ENCODE data around the gene SIRT3. TPM values are rescaled to one million over a fixed set of nuclear protein-coding genes. Genes with fewer than 3 reads are reported as not detected.
A peak's percentile ranks its signal among the peaks of the same experiment; 100 is the strongest.
"Not testable (repeated sequence)": the region's sequence is repeated elsewhere in the genome, so short reads cannot be mapped to it uniquely, and the experiment has no call there.

SIRT3 gene
- total and polyA plus RNA-seq, 2 of the 13 experiments (the other 11 are each of a cell fraction or from before 2014, with no cell fraction given): 15.1 to 18.2 TPM

DNA sequence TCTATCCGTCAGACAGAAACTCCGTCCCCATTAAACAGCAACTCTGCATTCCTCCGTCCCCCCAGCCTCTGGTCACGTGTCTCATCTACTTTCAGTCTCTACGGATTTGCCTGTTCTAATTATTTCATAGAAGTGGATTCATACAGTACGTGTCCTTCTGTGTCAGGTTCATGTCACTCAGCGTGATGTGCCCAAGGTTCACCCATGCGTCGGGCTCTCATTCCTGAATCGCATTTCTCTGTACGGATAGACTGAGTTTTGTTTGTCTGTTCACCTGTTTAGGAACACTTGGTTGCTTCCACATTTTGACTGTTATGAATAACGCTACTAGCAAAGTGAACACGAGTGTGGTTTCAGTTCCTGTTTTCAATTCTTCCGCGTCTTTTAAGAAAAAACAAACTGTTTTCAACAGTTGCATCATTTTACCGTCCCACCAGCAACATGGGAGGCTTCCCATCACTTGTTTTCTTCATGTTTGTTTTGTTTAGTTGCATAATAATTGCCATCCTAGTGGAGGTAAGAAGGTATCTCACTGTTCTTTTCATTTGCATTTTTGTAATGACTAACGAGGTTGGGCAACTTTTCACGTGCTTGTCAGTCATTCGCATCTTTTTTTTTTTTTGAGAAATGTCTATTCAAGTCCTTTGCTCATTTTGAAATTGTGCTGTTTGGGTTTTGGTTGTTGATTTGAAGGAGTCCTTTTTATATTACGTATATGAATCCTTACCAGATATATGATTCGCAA lies 33.2 kb upstream of the SIRT3 start (continued):
- TF ChIP-seq UBTF (CRISPR knock-in tag; IDR thresholded peaks at IDR 0.05): no peak
- TF ChIP-seq, protein P1, sequence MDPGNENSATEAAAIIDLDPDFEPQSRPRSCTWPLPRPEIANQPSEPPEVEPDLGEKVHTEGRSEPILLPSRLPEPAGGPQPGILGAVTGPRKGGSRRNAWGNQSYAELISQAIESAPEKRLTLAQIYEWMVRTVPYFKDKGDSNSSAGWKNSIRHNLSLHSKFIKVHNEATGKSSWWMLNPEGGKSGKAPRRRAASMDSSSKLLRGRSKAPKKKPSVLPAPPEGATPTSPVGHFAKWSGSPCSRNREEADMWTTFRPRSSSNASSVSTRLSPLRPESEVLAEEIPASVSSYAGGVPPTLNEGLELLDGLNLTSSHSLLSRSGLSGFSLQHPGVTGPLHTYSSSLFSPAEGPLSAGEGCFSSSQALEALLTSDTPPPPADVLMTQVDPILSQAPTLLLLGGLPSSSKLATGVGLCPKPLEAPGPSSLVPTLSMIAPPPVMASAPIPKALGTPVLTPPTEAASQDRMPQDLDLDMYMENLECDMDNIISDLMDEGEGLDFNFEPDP (CRISPR knock-in tag; conservative IDR thresholded peaks at IDR 0.05): no peak
- TF ChIP-seq ZMAT3 (CRISPR knock-in tag; conservative IDR thresholded peaks at IDR 0.05): no peak
- TF ChIP-seq ZNF629 (CRISPR knock-in tag; conservative IDR thresholded peaks at IDR 0.05): no peak
- TF ChIP-seq ATAD3A (CRISPR knock-in tag; IDR thresholded peaks at IDR 0.05): no peak
- no peak for TF ChIP-seq STAG1 (CRISPR knock-in tag; IDR thresholded peaks at IDR 0.05)

- H3K36me3 ChIP-seq (replicated peaks in 1 of 2; ENCODE audit: control insufficient read depth in 1 of 2, insufficient read depth in 2 of 2, low read length in 2 of 2); H3K79me2 ChIP-seq (ENCODE audit: insufficient read depth, low read length); intact Hi-C loops (cut with micrococcal nuclease; ENCODE audit: unreplicated experiment); CTCF ChIA-PET (ENCODE audit: low intra/inter-chr PET ratio, low total read pairs); BruUV-seq (replicated peaks); H4K20me1 ChIP-seq (ENCODE audit: insufficient read depth, low read length); H3K9me3 ChIP-seq (ENCODE audit: low read length); FAIRE-seq; H3K27ac ChIP-seq (ENCODE audit: extremely low read length, insufficient read depth, low read length); in situ Hi-C loops (cut with HindIII; ENCODE audit: extremely low pct_ligation_motif_present, low pct_unique_long_range_greater_than_20kb): not testable (repeated sequence)
- Histone ChIP-seq H3K4me3 (replicated peaks in 1 of 3; ENCODE audit: insufficient read depth in 1 of 3, low read depth in 2 of 3, low read length in 3 of 3) (peak overlapping the region; percentile 24 to 60 (median 29); a peak in 5 of 6 replicates), H3K9ac (ENCODE audit: insufficient read depth, low read depth, low read length) (0 out of 2 replicates have a peak overlapping the region, but pooled peaks have one; percentile 20), H3K27me3 (ENCODE audit: control insufficient read depth in 1 of 2, insufficient read depth in 2 of 2, low read length in 2 of 2) (peaks cover 0 to 29% of the 10 kb centered on the region in 2 experiments; a peak in 3 of 5 replicates), H3K4me1 (ENCODE audit: insufficient read depth, low read length) (peaks cover 45% of the 10 kb centered on the region), H2AFZ (ENCODE audit: low read length) (peak overlapping the region; percentile 75), H3K4me2 (ENCODE audit: low read depth, low read length) (peak overlapping the region; percentile 76)
- ATAC-seq (peak; percentile 86), DNase-seq (ENCODE audit: low spot score) (peak; percentile 30)
- WGBS (ENCODE audit: low lambda C conversion rate): 4% methylated on average over 16 of the region's 16 CpGs
- POLR2A ChIA-PET: interaction anchor here (0.8 to 1.8 kb wide), 8 partner anchors 18 to 128 kb away, joined by 3 to 9 read pairs (median 3); partner anchors contain the start of genes BET1L and RIC8A
- TF ChIP-seq, protein P2, sequence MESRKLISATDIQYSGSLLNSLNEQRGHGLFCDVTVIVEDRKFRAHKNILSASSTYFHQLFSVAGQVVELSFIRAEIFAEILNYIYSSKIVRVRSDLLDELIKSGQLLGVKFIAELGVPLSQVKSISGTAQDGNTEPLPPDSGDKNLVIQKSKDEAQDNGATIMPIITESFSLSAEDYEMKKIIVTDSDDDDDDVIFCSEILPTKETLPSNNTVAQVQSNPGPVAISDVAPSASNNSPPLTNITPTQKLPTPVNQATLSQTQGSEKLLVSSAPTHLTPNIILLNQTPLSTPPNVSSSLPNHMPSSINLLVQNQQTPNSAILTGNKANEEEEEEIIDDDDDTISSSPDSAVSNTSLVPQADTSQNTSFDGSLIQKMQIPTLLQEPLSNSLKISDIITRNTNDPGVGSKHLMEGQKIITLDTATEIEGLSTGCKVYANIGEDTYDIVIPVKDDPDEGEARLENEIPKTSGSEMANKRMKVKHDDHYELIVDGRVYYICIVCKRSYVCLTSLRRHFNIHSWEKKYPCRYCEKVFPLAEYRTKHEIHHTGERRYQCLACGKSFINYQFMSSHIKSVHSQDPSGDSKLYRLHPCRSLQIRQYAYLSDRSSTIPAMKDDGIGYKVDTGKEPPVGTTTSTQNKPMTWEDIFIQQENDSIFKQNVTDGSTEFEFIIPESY (CRISPR knock-in tag; IDR thresholded peaks at IDR 0.05): 0 out of 2 replicates have a peak, but pooled peaks have one; percentile 50
- TF ChIP-seq HMGXB4 (CRISPR knock-in tag; IDR thresholded peaks at IDR 0.05; ENCODE audit: borderline replicate concordance in 1 of 2, low read depth in 1 of 2): peak in 1 of 2 experiments; percentile 47; a peak in 2 of 4 replicates
- TF ChIP-seq SALL1 (CRISPR knock-in tag; IDR thresholded peaks at IDR 0.05): peak; percentile 55; the same call in 1 of the 2 replicates
- TF ChIP-seq, protein P3, sequence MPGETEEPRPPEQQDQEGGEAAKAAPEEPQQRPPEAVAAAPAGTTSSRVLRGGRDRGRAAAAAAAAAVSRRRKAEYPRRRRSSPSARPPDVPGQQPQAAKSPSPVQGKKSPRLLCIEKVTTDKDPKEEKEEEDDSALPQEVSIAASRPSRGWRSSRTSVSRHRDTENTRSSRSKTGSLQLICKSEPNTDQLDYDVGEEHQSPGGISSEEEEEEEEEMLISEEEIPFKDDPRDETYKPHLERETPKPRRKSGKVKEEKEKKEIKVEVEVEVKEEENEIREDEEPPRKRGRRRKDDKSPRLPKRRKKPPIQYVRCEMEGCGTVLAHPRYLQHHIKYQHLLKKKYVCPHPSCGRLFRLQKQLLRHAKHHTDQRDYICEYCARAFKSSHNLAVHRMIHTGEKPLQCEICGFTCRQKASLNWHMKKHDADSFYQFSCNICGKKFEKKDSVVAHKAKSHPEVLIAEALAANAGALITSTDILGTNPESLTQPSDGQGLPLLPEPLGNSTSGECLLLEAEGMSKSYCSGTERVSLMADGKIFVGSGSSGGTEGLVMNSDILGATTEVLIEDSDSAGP (CRISPR knock-in tag; IDR thresholded peaks at IDR 0.05; ENCODE audit: borderline replicate concordance): peak; percentile 35; the same call in 1 of the 2 replicates
- peak; percentile 45; the same call in 1 of the 2 replicates for TF ChIP-seq ZNF263 (CRISPR knock-in tag; IDR thresholded peaks at IDR 0.05)
These were observed 32.6 kb upstream of the SIRT3 start for GRCh38 chr11:268716-269145.
